DND-41 (cell line): ENCODE results near the gene PANK4.

Source experiments
- ATAC-seq: fragments of 200-7000 bp; cut with Tn5 transposase; 3 replicates; pipeline ENCODE4 v1.9.1; 2021; ENCODE audit warnings: low read depth; ENCODE audit not compliant: insufficient read depth
- DNase-seq: peaks from one replicate; pipeline ENCODE4 v3.0.0-alpha.2; 2020
- H2AFZ ChIP-seq: 2 replicates; pipeline ENCODE4 v1.6.0; 2012; ENCODE audit warnings: low read depth, low read length
- H3K27ac ChIP-seq: 2 replicates; pipeline ENCODE4 v1.5.1; 2012; ENCODE audit warnings: low read length, inconsistent platforms
- H3K27me3 ChIP-seq: fragments of 200-600 bp; sonication (generic); 2 replicates; pipeline ENCODE4 v1.6.0; 2012; ENCODE audit warnings: low read length, mild to moderate bottlenecking, inconsistent platforms; ENCODE audit not compliant: insufficient read depth, poor library complexity
- H3K36me3 ChIP-seq: 2 replicates; pipeline ENCODE4 v1.5.1; 2012; ENCODE audit warnings: low read length, inconsistent platforms; ENCODE audit not compliant: insufficient read depth
- H3K4me1 ChIP-seq: 2 replicates; pipeline ENCODE4 v1.5.1; 2012; ENCODE audit warnings: mild to moderate bottlenecking, low read length; ENCODE audit not compliant: insufficient read depth
- H3K4me2 ChIP-seq: 2 replicates; pipeline ENCODE4 v1.6.0; 2012; ENCODE audit warnings: mild to moderate bottlenecking, moderate library complexity, low read length, inconsistent platforms; ENCODE audit not compliant: insufficient read depth
- H3K4me3 ChIP-seq, 2 experiments: fragments of 200-600 bp in 1 of 2; shearing (Covaris generic) in 1 of 2; 2 replicates each; pipeline ENCODE4 v1.5.1; 2012 to 2016; ENCODE audit warnings: inconsistent platforms in 2 of 2, low read length in 2 of 2, mild to moderate bottlenecking in 2 of 2, low read depth in 1 of 2, moderate library complexity in 1 of 2
- H3K79me2 ChIP-seq: 2 replicates; pipeline ENCODE4 v1.6.0; 2012; ENCODE audit warnings: low read length, inconsistent platforms; ENCODE audit not compliant: insufficient read depth
- H3K9ac ChIP-seq: 2 replicates; pipeline ENCODE4 v1.6.0; 2012; ENCODE audit warnings: low read depth, mild to moderate bottlenecking, inconsistent platforms, low read length, moderate library complexity
- H3K9me3 ChIP-seq: 2 replicates; pipeline ENCODE4 v1.5.1; 2012; ENCODE audit warnings: low read length, moderate library complexity, mild to moderate bottlenecking, inconsistent platforms; ENCODE audit not compliant: insufficient read depth, severe bottlenecking
- H4K20me1 ChIP-seq: 2 replicates; pipeline ENCODE4 v1.6.0; 2012; ENCODE audit warnings: low read length; ENCODE audit not compliant: insufficient read depth
- CTCF ChIP-seq: IDR thresholded peaks from 2 replicates; pipeline ENCODE4 v1.5.1; 2012; ENCODE audit warnings: borderline replicate concordance, low read length, moderate library complexity, mild to moderate bottlenecking; ENCODE audit not compliant: poor library complexity, severe bottlenecking; ENCODE audit errors: extremely low read depth
- EZH2 ChIP-seq: IDR thresholded peaks from 3 replicates; pipeline ENCODE4 v1.6.1; 2012; ENCODE audit warnings: borderline replicate concordance, low read depth, mild to moderate bottlenecking, moderate library complexity, low read length, inconsistent platforms; ENCODE audit not compliant: severe bottlenecking

Gene PANK4

GRCh38 chr1:2529784-2530512 is 3.6 kb upstream of the PANK4 start, which contains the start of gene HES5:
TSS of gene HES5 (minus strand) at chr1:2530263. CDS start at chr1:2530164, 99 bp downstream.
- H3K4me1 ChIP-seq: peaks cover 24% of the 10 kb centered on the region
- H2AFZ ChIP-seq: no peak within 1 kb of the TSS
- H3K36me3 ChIP-seq: peaks cover 5% of the 10 kb centered on the region; the same call in 1 of the 2 replicates
- H3K4me2 ChIP-seq: no peak within 1 kb of the TSS
- H3K9me3 ChIP-seq: no peaks in the 10 kb centered on the region
- no peak within 1 kb of the TSS for H3K4me3 ChIP-seq
- H3K9ac ChIP-seq: no peak within 1 kb of the TSS
- DNase-seq (no peak), ATAC-seq (no peak)
- no peak for TF ChIP-seq EZH2
- no peak for TF ChIP-seq CTCF
- H3K27ac ChIP-seq: no peak within 1 kb of the TSS
- H3K79me2 ChIP-seq: peaks cover 11% of the 10 kb centered on the region
- H4K20me1 ChIP-seq: peaks cover 32% of the 10 kb centered on the region
- peaks cover 7% of the 10 kb centered on the region for H3K27me3 ChIP-seq

- Histone ChIP-seq H4K20me1 (peaks cover 40% of the 10 kb centered on the region), H3K27me3 (peaks cover 7% of the 10 kb centered on the region), H3K4me2 (no peak overlapping the region), H3K79me2 (peaks cover 19% of the 10 kb centered on the region), H3K9me3 (no peaks in the 10 kb centered on the region), H3K9ac (no peak overlapping the region), H3K4me1 (peaks cover 32% of the 10 kb centered on the region), H3K36me3 (peaks cover 9% of the 10 kb centered on the region), H3K4me3 (no peak overlapping the region), H2AFZ (no peak overlapping the region), H3K27ac (no peak overlapping the region)
- no peak for ATAC-seq
- TF ChIP-seq EZH2 (no peak), CTCF (no peak)
- no peak for DNase-seq
Observed at GRCh38 chr1:2528966-2529783, 2.8 kb upstream of the PANK4 start.

GRCh38 chr1:2528611-2528965 is 2.2 kb upstream of the PANK4 start:
- no peak overlapping the region for H3K9ac ChIP-seq
- no peak overlapping the region for H2AFZ ChIP-seq

GRCh38 chr1:2528016-2528415 is 1.6 kb upstream of the PANK4 start:
- TF ChIP-seq EZH2: no peak
- TF ChIP-seq CTCF: no peak
- Histone ChIP-seq H4K20me1 (peaks cover 52% of the 10 kb centered on the region), H3K4me1 (peaks cover 43% of the 10 kb centered on the region)

More at GRCh38 chr1:2528611-2528965, 2.2 kb upstream of the PANK4 start:
- ATAC-seq (no peak), DNase-seq (no peak)
- Histone ChIP-seq H3K36me3 (peaks cover 14% of the 10 kb centered on the region), H3K27ac (no peak overlapping the region), H3K4me1 (peaks cover 37% of the 10 kb centered on the region), H3K9me3 (no peaks in the 10 kb centered on the region), H4K20me1 (peaks cover 46% of the 10 kb centered on the region), H3K4me2 (no peak overlapping the region), H3K4me3 (no peak overlapping the region), H3K79me2 (peaks cover 25% of the 10 kb centered on the region), H3K27me3 (peaks cover 7% of the 10 kb centered on the region)
- TF ChIP-seq EZH2: no peak

More at GRCh38 chr1:2528016-2528415, 1.6 kb upstream of the PANK4 start:
- ATAC-seq (no peak), DNase-seq (no peak)
- peaks cover 15% of the 10 kb centered on the region for H3K36me3 ChIP-seq
- H3K4me3 ChIP-seq: no peak overlapping the region
- no peak overlapping the region for H3K27ac ChIP-seq
- H2AFZ ChIP-seq: no peak overlapping the region
- H3K4me2 ChIP-seq: no peak overlapping the region
- H3K27me3 ChIP-seq: peaks cover 7% of the 10 kb centered on the region
- no peaks in the 10 kb centered on the region for H3K9me3 ChIP-seq
- peaks cover 30% of the 10 kb centered on the region for H3K79me2 ChIP-seq
- no peak overlapping the region for H3K9ac ChIP-seq
